HG03280 (cell line): Measurements from ENCODE around the gene ACAD8.
"Not testable (repeated sequence)": the region's sequence is repeated elsewhere in the genome, so short reads cannot be mapped to it uniquely, and the experiment has no call there.

Experiments
- ATAC-seq: cut with Tn5 transposase; IDR thresholded peaks from one replicate; pipeline ENCODE4 v1.9.1; 2021; ENCODE audit warnings: mild to moderate bottlenecking, moderate library complexity; ENCODE audit not compliant: unreplicated experiment

The ACAD8 gene

DNA sequence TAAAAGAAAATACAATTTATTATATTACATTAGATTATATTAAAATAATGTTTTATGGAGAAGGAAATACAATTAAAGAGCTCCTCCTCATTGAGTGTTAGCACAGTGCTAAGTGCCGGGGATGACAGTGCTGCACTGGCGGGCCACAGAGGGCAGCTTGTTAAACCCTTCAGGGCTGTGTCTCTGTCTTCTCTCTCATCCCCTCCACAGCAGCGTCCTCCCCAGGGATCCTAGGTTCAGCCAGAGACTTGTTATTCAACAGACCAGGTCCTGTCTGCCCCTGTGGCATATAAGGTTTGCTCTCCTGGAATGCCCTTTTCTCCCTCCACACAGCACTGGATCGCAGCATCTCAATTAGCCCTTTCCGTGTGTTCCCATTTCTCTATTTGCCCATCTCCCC is 14.4 kb upstream of the ACAD8 start:
- ATAC-seq, result no peak

DNA sequence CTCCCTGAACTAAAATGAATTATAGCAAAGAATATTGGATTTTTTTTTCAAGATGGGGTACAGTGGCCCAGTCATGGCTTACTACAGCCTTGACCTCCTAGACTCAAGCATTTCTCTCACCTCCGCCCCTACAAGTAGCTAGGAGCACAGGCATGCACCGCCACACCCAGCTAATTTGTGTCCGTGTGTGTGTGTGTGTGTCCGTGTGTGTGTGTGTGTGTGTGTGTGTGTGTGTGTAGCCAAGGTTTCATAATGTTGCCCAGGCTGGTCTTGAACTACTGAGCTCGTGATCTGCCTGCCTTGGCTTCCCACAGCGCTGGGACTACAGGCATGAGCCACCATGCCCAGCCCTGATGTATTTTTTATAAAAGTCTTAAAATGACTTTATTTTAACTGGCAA is 12.8 kb upstream of the ACAD8 start:
- ATAC-seq, result no peak

DNA sequence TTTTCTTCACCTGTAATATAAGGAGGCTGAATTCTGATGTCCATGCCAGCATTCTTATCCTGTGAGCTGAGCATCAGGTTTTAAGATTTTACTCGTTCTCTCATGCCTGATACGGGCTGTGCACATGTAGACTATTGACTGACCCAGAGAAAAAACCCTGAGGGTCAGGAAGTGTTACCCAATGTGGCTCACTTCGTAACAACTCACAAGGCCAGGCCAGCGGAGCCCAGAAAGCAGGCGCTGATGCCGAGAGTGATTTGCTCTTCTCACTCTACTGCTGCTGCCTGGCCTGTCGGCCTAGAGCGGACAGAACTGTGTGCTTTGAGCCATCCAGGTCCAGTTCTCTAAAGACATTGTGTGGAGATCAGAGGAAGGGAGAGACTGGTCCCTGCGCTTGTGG is 11.0 kb upstream of the ACAD8 start:
- no peak for ATAC-seq

DNA sequence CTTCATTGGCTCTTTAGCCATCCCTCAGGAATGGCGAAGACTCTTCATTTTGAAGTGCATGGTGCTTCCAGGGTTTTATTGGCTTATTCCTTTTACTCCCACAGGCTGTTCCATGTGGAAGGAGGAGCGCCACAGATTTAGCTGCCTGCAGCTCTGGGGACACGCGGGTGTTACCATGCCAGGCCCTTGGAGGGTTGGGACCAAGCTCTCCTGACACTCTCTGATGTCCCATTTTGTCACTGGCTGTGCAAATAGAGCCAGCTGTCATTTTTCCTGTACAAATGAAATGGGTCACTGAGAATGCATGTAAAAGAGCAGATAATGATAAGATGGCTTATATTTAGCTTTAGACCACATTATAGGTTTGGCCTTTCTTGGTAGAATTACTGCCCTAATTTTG is 9.5 kb upstream of the ACAD8 start:
- ATAC-seq, result no peak

DNA sequence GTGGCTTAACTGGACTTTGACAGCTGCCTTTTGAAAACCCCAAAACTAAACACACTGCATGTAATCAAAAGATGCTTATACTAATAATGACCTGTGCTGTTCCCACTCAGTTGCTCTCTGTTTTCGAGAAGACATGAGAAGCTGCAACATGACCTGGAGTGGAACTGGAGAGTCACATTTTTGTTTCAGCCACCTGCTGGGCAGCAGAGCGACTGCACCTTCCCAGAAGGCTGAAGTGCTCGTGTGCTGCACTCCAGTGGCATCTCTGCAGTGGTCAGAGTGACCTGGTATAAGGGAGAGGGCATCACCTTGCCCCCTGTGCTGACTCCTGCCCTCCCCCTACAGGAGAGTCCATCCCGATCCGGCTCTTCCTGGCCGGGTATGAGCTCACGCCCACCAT is 8.8 kb upstream of the ACAD8 start:
- ATAC-seq, result peak; percentile 72

DNA sequence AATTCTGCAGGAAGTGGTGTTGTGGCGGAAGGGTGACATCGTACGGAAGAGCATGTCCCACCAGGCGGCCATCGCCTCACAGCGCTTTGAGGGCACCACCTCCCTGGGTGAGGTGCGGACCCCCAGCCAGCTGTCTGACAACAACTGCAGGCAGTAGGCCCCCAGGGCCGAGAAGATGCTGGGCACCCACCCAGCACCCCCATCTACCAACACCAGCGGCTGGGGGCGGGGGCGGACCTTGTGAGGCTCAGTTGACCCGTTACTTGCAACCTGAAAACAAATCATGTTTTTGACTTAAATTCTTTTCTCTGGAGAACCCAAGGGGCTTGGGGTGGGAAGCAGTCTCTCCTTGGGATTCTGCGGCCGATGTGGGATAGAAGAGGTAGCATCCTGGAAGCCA is 7.9 kb upstream of the ACAD8 start:
- no peak for ATAC-seq

DNA sequence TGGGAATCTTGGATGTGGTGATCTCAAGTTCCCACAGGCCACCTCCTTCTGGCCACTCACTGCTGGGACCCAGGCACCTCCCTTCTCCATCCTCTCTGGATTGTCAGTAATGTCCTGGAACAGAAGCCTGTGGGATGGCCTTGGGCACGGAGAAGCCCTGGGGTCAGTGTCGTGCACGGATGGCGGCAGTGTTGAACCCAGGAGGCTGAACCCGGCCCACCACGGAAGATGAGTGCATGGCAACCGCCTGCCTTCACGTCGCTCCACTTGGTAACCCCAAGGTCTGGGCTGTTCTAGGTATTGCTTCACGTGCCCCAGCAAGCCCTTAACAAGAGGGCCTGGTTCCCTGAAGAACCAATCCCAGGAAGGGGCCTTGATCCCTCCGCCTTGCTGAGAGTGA is 7.3 kb upstream of the ACAD8 start:
- ATAC-seq, result no peak

DNA sequence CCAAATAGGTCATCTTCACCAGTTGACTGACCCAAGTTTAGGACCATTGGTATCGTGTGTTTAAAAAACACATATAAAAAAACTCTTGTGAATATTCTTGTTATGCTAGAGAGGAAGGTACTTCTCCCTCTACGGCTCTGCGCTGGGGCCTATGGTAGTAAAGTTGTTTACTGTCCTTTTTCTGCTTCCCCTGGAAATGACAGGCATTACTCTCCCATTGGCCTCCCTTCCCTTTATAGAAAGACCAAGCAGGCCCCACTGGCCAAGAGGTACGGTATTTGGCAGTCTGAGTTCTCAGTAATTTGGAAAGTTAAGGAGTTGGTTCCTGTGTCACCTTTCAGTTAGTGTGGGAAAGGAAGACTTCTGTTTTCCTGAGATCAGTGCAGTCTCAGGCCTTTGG is 6.7 kb upstream of the ACAD8 start:
- no peak for ATAC-seq

DNA sequence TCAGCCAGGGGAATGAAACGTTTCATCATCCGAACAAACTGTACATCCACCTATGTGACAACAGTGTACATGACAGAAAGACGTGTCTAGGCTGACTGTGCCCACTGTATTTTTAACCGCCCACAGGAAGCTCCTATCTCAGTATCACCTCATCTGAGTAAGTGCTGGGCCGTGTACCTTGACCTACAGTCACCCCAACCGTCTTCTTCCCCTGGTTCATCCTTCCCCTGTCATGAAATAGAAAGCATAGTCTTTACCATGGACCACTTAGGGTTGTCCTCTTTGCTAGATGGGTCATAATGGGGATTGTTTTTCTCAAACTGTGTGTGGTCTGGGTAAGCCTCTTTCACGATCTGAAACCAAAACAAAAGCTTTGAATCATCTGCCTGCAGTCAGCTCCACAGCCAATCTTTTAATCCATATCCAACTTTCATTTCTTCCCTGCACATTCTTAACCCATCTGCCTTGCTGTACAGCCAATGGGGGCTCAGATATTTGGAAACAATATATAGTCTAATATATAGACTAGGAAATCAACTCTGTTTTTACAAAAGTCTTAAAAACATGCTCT is 4.4 kb upstream of the ACAD8 start:
- no peak for ATAC-seq

DNA sequence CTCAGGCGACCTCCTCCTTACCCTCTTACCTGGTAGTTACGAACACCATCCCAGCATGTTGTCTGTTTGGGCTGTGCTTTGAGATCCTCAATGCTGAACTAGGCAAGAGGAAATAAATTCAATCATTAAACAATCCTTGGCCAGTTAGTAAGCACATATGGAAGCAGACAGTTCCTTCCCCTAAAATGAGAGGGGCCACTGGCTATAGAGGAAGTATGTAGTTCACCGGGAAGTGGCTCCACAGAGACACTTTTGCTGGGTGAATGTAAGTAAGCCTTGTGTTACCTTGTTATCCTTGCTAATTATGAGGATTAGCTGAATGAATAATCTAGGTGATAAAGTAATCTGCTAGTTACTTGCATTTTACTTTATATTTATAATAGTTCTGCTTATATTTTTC is 3.1 kb upstream of the ACAD8 start:
- ATAC-seq, result no peak

DNA sequence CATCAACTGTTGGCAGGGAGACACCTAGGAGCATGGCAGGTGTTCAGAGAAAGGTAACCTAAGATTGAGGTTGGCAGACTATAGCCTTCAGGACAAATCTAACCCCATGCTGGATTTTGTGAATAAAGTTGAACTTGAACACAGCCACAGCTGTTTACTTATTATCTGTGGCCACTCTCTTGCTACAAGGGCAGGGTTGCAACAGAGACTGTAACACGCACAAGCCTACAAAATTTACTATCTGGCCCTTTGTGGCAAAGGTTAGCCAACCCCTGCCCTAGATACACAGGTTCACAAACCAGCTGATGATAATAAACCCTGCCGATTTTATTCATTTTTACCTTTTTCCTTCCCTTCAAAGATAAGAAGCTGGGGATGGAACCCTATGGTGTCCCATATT is 2.7 kb upstream of the ACAD8 start:
- ATAC-seq, result no peak

DNA sequence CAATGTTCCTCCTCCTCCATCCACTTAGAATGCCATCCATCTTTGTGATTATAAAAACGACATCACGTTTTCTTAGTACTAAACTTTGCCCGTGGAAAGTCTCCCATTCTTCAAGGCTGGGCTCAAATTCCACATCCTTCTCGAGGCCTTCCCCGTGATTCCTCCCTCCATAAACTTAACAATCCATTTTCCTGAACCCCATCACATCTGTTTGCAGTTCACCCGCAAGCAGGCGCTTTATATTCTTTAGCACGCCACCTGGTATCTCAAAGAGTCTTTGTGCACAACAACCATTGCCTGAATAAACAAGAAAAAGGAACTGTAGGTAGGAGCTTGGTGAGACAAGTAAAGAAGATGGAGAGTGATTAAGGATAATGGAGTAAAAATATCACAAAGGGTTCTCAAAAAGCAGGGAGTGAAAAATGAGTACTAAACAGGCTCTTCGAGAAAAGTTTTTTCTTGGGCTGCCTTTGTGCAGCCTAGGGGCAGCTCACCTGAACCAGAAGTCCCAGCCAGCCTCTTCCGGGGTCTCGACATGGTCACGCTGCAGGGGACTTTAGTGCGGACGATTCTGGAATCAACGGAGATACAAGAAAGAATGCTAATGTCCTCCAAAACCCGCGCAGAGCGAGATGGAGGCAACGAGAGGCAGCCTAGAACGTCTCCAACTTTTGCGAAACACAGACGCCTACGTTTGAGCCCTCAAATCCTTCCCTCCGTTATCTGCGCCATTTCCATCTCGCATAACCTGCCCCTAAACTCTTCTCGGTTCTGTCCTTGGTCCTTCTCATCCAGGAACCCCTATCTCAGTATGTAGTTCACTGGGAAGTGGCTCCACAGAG is 801 bp upstream of the ACAD8 start:
- ATAC-seq, result peak; percentile 10

DNA sequence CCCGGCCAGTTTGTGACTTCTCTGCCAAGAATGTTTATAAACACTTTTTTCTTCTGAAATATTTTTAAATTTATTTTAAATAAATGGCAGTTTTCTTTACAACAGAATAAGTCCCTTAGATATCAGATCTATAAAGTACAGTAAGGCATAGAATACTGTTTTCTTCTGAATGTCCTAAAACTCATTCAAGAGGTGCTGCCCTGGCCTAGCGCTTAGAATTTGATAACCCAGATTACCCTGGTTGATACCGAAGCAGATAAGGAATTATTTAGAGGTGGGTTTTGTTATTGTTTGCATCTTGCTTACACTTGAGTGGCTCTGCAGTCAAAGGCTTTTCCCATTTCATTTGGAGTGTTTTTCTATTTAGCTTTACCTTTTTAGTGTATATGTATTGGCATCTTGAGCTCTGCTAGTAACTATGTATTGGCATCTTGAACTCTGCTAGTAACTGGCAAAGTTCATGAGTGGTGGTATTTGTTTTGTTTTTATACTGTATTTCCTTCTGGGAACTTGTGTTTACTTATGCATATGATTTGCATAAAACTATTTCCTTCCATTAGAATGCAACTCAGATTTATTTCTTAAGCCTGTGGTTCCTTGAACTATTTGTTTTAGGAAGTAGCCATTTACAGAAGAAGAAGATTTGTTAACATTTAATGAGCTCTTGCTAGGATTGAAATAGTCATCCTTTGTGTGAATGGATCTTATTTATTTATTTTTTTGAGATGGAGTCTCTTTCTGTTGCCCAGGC is 1.2 kb downstream of the ACAD8 start:
- no peak for ATAC-seq

DNA sequence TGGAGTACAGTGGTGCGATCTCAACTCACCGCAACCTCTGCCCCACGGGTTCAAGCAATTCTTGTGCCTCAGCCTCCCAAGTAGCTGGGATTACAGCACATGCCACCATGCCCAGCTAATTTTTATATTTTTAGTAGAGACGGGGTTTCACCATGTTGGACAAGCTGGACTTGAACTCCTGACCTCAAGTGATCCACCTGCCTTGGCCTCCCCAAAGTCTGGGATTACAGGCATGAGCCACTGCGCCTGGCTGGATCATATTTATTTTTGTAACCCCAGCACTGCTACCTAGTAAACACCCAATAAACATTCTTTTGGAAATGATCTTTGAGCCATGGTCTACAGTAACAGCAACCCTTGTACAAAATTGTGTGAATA is 1.8 kb downstream of the ACAD8 start:
- ATAC-seq, result not testable (repeated sequence)

DNA sequence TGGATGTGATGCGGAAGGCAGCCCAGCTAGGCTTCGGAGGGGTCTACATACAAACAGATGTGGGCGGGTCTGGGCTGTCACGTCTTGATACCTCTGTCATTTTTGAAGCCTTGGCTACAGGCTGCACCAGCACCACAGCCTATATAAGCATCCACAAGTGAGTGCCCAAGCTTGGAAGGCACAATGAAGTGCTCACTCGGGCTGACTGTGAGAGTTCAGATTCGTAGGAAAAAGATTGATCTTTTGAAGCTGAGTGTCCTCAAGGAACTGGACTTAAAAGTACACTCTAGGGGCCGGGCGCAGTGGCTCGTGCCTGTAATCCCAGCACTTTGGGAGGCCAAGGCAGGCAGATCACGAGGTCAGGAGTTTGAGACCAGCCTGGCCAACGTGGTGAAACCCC is 3.7 kb downstream of the ACAD8 start:
- no peak for ATAC-seq

DNA sequence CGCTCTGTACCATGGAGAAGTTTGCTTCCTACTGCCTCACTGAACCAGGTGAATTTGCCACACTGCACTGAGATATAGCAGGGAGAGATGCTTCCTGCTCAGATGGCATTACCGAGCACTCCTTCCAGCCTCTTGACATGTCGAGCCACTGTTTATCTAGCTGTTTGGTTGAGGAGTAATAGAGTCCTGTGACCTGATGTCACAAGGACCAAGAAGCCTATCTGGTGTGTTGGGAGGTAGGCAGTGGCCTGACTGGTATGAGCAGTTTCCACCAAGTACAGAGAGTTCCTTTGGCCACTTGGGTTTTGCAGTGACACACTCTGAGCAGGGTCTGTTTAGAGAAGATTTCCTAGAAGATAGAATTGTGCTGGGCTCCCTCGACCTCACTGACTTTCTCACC is 5.2 kb downstream of the ACAD8 start:
- no peak for ATAC-seq

DNA sequence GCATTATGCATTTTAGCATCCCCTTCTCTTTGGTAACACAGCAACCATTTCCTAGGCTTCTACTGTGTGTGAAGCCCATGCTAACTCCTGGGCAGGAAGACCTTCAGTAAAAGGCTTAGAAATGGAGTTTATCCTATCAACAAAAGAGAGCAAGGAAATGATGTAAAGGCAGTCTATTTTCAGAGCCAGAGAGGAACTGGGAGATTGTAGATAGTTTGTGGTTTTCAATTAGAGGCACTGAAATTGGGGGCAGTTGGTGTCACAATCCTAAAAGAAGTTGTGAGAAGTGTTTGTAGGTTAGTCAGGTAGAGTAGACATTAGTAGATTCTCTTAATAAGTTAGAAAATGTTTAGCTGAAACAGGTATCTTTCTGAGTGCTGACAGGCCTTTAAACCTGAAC is 7.1 kb downstream of the ACAD8 start:
- ATAC-seq, result no peak

DNA sequence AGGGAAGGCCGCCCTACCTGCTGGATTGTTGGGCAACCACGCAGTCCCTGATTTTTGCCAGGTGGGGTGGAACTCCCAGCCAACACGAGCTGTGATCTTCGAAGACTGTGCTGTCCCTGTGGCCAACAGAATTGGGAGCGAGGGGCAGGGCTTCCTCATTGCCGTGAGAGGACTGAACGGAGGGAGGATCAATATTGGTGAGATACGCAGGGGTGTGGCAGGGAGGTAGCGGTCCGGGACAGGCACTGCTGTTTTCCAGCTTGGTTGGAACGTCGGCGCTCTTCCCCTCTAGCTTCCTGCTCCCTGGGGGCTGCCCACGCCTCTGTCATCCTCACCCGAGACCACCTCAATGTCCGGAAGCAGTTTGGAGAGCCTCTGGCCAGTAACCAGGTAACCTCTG is 7.6 kb downstream of the ACAD8 start:
- ATAC-seq, result no peak

DNA sequence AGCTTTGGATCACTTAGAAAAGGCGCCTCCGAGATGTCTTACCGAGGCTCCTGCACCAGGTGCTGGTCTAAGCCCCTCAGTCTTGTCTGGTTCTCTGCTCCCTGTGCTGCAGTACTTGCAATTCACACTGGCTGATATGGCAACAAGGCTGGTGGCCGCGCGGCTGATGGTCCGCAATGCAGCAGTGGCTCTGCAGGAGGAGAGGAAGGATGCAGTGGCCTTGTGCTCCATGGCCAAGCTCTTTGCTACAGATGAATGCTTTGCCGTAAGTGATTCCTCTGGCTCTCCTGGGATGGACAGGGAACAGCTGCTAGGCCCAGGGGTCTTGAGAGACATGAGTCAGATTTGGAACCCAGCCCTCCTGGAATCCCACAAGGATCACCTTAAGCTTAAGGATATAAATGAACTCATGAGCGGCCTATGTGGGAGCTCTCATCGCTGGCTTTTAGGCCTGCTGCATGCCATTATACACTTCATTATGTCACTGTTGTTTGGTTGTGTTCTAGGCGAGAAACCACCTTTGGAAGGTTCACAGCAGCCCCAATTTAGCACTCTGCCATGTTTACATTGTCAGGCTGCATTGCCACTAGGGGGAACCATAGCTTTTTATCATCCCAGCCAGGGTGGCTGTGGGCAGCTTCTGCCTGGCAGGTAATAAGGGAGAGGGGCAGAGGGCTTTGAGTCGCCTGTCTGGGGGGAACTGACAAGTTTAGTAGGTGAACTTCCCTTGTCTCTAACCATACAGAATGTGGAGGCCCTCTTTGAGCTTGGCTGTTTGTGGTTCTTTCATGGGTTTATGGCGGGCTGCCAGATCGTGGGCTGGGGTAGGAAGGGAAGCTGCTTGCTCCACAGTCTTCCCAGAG is 8.5 kb downstream of the ACAD8 start:
- ATAC-seq, result no peak

DNA sequence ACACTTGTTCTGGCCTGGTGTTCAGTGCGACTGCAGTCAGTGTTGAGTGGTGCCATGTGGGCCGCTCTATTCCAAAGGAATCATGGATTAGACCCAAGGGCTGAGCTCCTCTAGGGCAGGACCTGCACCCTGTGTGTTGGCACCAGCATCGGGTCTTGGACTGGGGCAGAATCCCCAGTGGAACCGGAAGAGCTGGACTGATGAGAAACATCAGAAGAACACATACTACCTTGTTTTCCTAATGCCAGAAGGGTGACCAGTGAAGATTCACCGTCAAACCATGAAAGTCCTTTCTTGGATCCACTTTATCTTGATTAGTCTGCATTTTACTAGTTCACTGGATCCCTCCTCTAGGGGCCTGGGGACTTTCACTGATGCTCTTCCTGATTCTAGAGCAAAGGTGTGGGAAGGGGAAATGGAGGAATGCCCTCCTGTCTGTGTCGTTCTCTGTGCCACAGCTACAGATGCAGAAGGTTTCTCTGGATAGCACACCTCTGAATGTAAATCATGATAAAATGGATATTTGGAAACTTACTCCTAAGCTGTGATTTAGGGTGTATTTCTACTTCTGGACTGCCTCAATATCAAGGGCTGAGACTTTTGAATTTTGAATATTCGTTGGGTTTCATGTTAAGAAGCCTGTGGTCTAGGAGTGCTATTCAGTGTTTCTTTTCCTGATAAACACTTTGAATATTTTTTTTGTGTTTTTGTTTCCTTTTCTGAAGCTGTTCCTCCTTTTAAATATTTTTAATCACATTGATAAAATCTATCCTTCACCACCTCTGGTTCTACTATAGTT is 11.8 kb downstream of the ACAD8 start:
- no peak for ATAC-seq
